A673 (cell line): ENCODE measurements around the gene HAT1.

Experiments used
- CTCF ChIP-seq: fragments of 300-800, 200-600 bp; sonication (generic); conservative IDR thresholded peaks from 2 replicates; pipeline ENCODE4 v1.5.1; 2017; ENCODE audit warnings: low read depth, mild to moderate bottlenecking, antibody characterized with exemption, low read length, moderate library complexity, mixed read lengths
- EZH2 ChIP-seq: fragments of 200-600 bp; sonication (generic); IDR thresholded peaks from 2 replicates; pipeline ENCODE4 v1.6.1; 2017; ENCODE audit warnings: borderline replicate concordance, low read depth, mild to moderate bottlenecking, mixed read lengths, antibody characterized with exemption, low read length; ENCODE audit not compliant: poor library complexity, severe bottlenecking

GRCh38 chr2:171883275-171883893 lies 38.9 kb upstream of the HAT1 start:
- no peak for TF ChIP-seq CTCF
- TF ChIP-seq EZH2: no peak
